Right lobe of liver (tissue), 6 donors: ENCODE measurements around the gene HBB. TPM values are rescaled to one million over a fixed set of nuclear protein-coding genes. Genes with fewer than 3 reads are reported as not detected.
A peak's percentile ranks its signal among the peaks of the same experiment; 100 is the strongest.

Source experiments
- ATAC-seq, 4 donors: fragments of 200-7000 bp; cut with Tn5 transposase; one replicate each; pipeline ENCODE4 v1.9.1; 2020; ENCODE audit warnings: mild to moderate bottlenecking in 4 of 4, moderate library complexity in 4 of 4
- DNase-seq, 3 donors: peaks; one replicate each; pipeline ENCODE4 v3.0.0-alpha.2; 2020
- H3K27ac ChIP-seq, 3 donors: fragments of 200-600 bp; one replicate each; pipeline ENCODE4 v1.8.0; 2022
- H3K27me3 ChIP-seq, 2 donors: fragments of 200-600 bp; one replicate each; pipeline ENCODE4 v1.8.0; 2022
- H3K36me3 ChIP-seq, 4 donors: fragments of 200-600 bp; sonication (generic) in 1 of 4; one replicate each; pipeline versions ENCODE4 v1.5.1 to v1.8.0; 2017 to 2022; ENCODE audit warnings: control low read depth in 1 of 4
- H3K4me1 ChIP-seq, 4 donors: fragments of 200-600 bp; sonication (generic) in 1 of 4; one replicate each; pipeline versions ENCODE4 v1.5.1 to v1.8.0; 2017 to 2022; ENCODE audit warnings: control low read depth in 1 of 4
- H3K4me3 ChIP-seq, 3 donors: fragments of 200-600 bp; one replicate each; pipeline ENCODE4 v1.8.0; 2022
- H3K9me3 ChIP-seq, 4 donors: fragments of 200-600 bp; sonication (generic) in 1 of 4; one replicate each; pipeline versions ENCODE4 v1.5.1 to v1.8.0; 2017 to 2022; ENCODE audit warnings: control low read depth in 1 of 4
- CTCF ChIP-seq, 4 donors: fragments of 200-600 bp in 3 of 4; fragments of 450-650 bp in 1 of 4; IDR thresholded peaks; one replicate each; pipeline versions ENCODE4 v1.5.1 to v1.8.0; 2016 to 2022; ENCODE audit warnings: antibody characterized with exemption in 4 of 4, mild to moderate bottlenecking in 2 of 4
- POLR2A ChIP-seq: fragments of 450-650 bp; IDR thresholded peaks from one replicate; pipeline ENCODE4 v1.6.1; 2017; ENCODE audit warnings: antibody characterized with exemption, mild to moderate bottlenecking
- WGBS: methylation state at CpG from one replicate; pipeline ENCODE4 v1.1.6; 2018; ENCODE audit warnings: low coverage, low lambda C conversion rate; ENCODE audit not compliant: insufficient coverage; ENCODE audit errors: missing lambda C conversion rate; 5-methylcytosine and 5-hydroxymethylcytosine counted together
- intact Hi-C, 2 donors: fragments of 100-400 bp; cut with DNase I; formaldehyde crosslinking; loops; one replicate each; pipeline versions ENCODE4 v1.11.2 to v1.14.1; 2022
- total RNA-seq, 6 experiments: library from RNA; depleted of rRNA in 2 of 6; stranded (reverse); fragments of >200 nt in 2 of 6; fragmentation: NEBNext Ultra II Directional in 3 of 6; extraction: Animal tissue kit (Norgen Biotek cat#: 25700) in 3 of 6; gene quantifications; one replicate each; pipeline versions ENCODE4 v1.1.0 to v1.2.4, GENCODE V29; 2016 to 2023
- donor health status: DM: no; HTN: yes; CAD: no.
- donor health status: DM: no; HTN: no; CAD: no.
- donor health status: DM: no; HTN: no; CAD: no.
- donor health status: DM: no; HTN: yes; CAD: no.
- donor health status: DM: no; HTN: yes; CAD: no.

The HBB gene
- total RNA-seq, 6 experiments from 2014 or later: 25.1 to 1,416 (median 146) TPM

- H3K36me3 ChIP-seq: no peaks in the 10 kb centered on the region
- H3K27me3 ChIP-seq: no peaks in the 10 kb centered on the region
- ATAC-seq (peak in 3 of 4 donors; percentile 32 to 53 (median 33)), DNase-seq (no peak)
- 35% methylated on average over 3 of the region's 3 CpGs for WGBS
- H3K4me1 ChIP-seq: no peaks in the 10 kb centered on the region
- TF ChIP-seq CTCF (IDR thresholded peaks at IDR 0.05) (no peak), POLR2A (no peak)
- H3K9me3 ChIP-seq: no peaks in the 10 kb centered on the region
- H3K27ac ChIP-seq: no peak overlapping the region
- H3K4me3 ChIP-seq: no peak overlapping the region
- intact Hi-C loops: no loop called here
Measured at GRCh38 chr11:5197536-5197935, 29.3 kb downstream of the HBB start.

GRCh38 chr11:5196731-5197130, 30.1 kb downstream of the HBB start:
- no peaks in the 10 kb centered on the region for H3K36me3 ChIP-seq
- H3K4me1 ChIP-seq: no peaks in the 10 kb centered on the region
- H3K27me3 ChIP-seq: no peaks in the 10 kb centered on the region
- intact Hi-C loops: no loop called here
- no peaks in the 10 kb centered on the region for H3K9me3 ChIP-seq
- 60% methylated on average over 3 of the region's 3 CpGs for whole genome bisulfite sequencing
- DNase-seq (no peak), ATAC-seq (no peak)
- TF ChIP-seq POLR2A (no peak), CTCF (IDR thresholded peaks at IDR 0.05) (no peak)
- H3K4me3 ChIP-seq: no peak overlapping the region
- no peak overlapping the region for H3K27ac ChIP-seq

GRCh38 chr11:5196067-5196466, 30.8 kb downstream of the HBB start:
- no peak overlapping the region for H3K27ac ChIP-seq
- no peaks in the 10 kb centered on the region for H3K4me1 ChIP-seq
- TF ChIP-seq POLR2A: no peak
- no peak for TF ChIP-seq CTCF (IDR thresholded peaks at IDR 0.05)
- H3K36me3 ChIP-seq: no peaks in the 10 kb centered on the region
- ATAC-seq: no peak
- intact Hi-C loops: no loop called here
- no peaks in the 10 kb centered on the region for H3K27me3 ChIP-seq
- H3K9me3 ChIP-seq: no peaks in the 10 kb centered on the region
- DNase-seq: no peak
- H3K4me3 ChIP-seq: no peak overlapping the region
- WGBS: 33% methylated on average over 1 of the region's 5 CpGs

GRCh38 chr11:5192738-5193137, 34.1 kb downstream of the HBB start:
- TF ChIP-seq POLR2A (no peak), CTCF (IDR thresholded peaks at IDR 0.05) (no peak)
- DNase-seq (no peak), ATAC-seq (no peak)
- Histone ChIP-seq H3K4me3 (no peak overlapping the region), H3K27me3 (no peaks in the 10 kb centered on the region), H3K36me3 (no peaks in the 10 kb centered on the region), H3K4me1 (no peaks in the 10 kb centered on the region), H3K9me3 (no peaks in the 10 kb centered on the region), H3K27ac (no peak overlapping the region)
- 0% methylated on average over 1 of the region's 1 CpG for WGBS
- intact Hi-C loops: no loop called here

GRCh38 chr11:5188201-5188600, 38.7 kb downstream of the HBB start:
- Histone ChIP-seq H3K4me1 (no peaks in the 10 kb centered on the region), H3K4me3 (no peak overlapping the region), H3K27ac (no peak overlapping the region), H3K9me3 (no peaks in the 10 kb centered on the region), H3K27me3 (no peaks in the 10 kb centered on the region), H3K36me3 (no peaks in the 10 kb centered on the region)
- DNase-seq: no peak
- TF ChIP-seq POLR2A (no peak), CTCF (IDR thresholded peaks at IDR 0.05) (no peak)
- WGBS: 61% methylated on average over 2 of the region's 2 CpGs
- intact Hi-C loops: no loop called here
- ATAC-seq: no peak
